Fibroblast of skin of left quadriceps (primary cell): ENCODE data around the gene CYP17A1.
"Not testable (repeated sequence)": the region's sequence is repeated elsewhere in the genome, so short reads cannot be mapped to it uniquely, and the experiment has no call there.

Experiments used
- DNase-seq, 2 experiments: peaks; one replicate each; pipeline ENCODE4 v3.0.0-alpha.2; 2013; ENCODE audit warnings: low read depth in 2 of 2

Gene CYP17A1

GRCh38 chr10:102837230-102837721 lies at the start of gene CYP17A1:
CYP17A1 (minus strand) TSS chr10:102837413; CDS start chr10:102837361, 52 bp downstream.
- DNase-seq, result no peak

- no peak for DNase-seq
These were observed 43.0 kb upstream of the CYP17A1 start for GRCh38 chr10:102880256-102880655.

- no peak for DNase-seq
These were observed 41.4 kb upstream of the CYP17A1 start for GRCh38 chr10:102878629-102879028.

- DNase-seq, result no peak
These were observed 39.5 kb upstream of the CYP17A1 start for GRCh38 chr10:102876747-102877153.

- DNase-seq, result no peak
These were observed 35.0 kb upstream of the CYP17A1 start for GRCh38 chr10:102872163-102872562.

- DNase-seq, result no peak
These were observed 33.0 kb upstream of the CYP17A1 start for GRCh38 chr10:102870221-102870620.

GRCh38 chr10:102869258-102870198 lies 32.3 kb upstream of the CYP17A1 start, which contains the start of gene AS3MT:
AS3MT (plus strand) TSS chr10:102869470; CDS start chr10:102869593, 123 bp downstream.
- no peak for DNase-seq

GRCh38 chr10:102868911-102869257 lies 31.7 kb upstream of the CYP17A1 start:
- DNase-seq, result no peak

- no peak for DNase-seq
These were observed 28.4 kb upstream of the CYP17A1 start for GRCh38 chr10:102865620-102866019.

- DNase-seq, result no peak
These were observed 26.4 kb upstream of the CYP17A1 start for GRCh38 chr10:102863660-102864059.

GRCh38 chr10:102859911-102860310 lies 22.7 kb upstream of the CYP17A1 start:
- no peak for DNase-seq

GRCh38 chr10:102856758-102857424 lies 19.7 kb upstream of the CYP17A1 start:
- DNase-seq, result no peak

GRCh38 chr10:102855731-102856436 lies 18.7 kb upstream of the CYP17A1 start:
- peak; percentile 98 for DNase-seq

GRCh38 chr10:102853237-102853636 lies 16.0 kb upstream of the CYP17A1 start:
- not testable (repeated sequence) for DNase-seq

- no peak for DNase-seq
These were observed 12.9 kb upstream of the CYP17A1 start for GRCh38 chr10:102850025-102850518.

- DNase-seq, result no peak
These were observed 8.2 kb upstream of the CYP17A1 start for GRCh38 chr10:102845352-102845902.

- DNase-seq, result not testable (repeated sequence)
These were observed 7.1 kb upstream of the CYP17A1 start for GRCh38 chr10:102844190-102844776.

- not testable (repeated sequence) for DNase-seq
These were observed 5.9 kb upstream of the CYP17A1 start for GRCh38 chr10:102843139-102843538.

GRCh38 chr10:102841827-102842345 lies 4.7 kb upstream of the CYP17A1 start:
- no peak for DNase-seq

GRCh38 chr10:102838276-102838927 lies 1.2 kb upstream of the CYP17A1 start:
- DNase-seq, result not testable (repeated sequence)
